SK-N-MC (cell line): Measurements from ENCODE around the gene PZP.

Experiments used
- DNase-seq: peaks from one replicate; pipeline ENCODE4 v3.0.0-alpha.2; 2011; ENCODE audit warnings: low read depth, low spot score
- H3K27ac ChIP-seq: fragments of 200-600 bp; sonication (generic); 2 replicates; pipeline ENCODE4 v1.5.1; 2016; ENCODE audit warnings: mixed run types
- H3K36me3 ChIP-seq: fragments of 200-600 bp; sonication (generic); 2 replicates; pipeline ENCODE4 v1.6.1; 2017; ENCODE audit warnings: antibody characterized with exemption, low read length, mixed read lengths; ENCODE audit not compliant: insufficient read depth
- H3K4me3 ChIP-seq: fragments of 200-600 bp; sonication (generic); 2 replicates; pipeline ENCODE4 v1.5.1; 2016
- H3K9ac ChIP-seq: fragments of 200-600 bp; sonication (generic); 2 replicates; pipeline ENCODE4 v1.8.0; 2017; ENCODE audit warnings: mixed run types, mixed read lengths; ENCODE audit not compliant: insufficient read length
- H3K9me3 ChIP-seq: fragments of 200-600 bp; sonication (generic); 2 replicates; pipeline ENCODE4 v1.6.1; 2017; ENCODE audit warnings: low read depth, mild to moderate bottlenecking, antibody characterized with exemption, low read length, moderate library complexity, mixed read lengths
- EZH2 ChIP-seq: fragments of 200-600 bp; sonication (generic); IDR thresholded peaks from one replicate; pipeline ENCODE4 v1.6.1; 2017; ENCODE audit warnings: antibody characterized with exemption
- FOXP2 ChIP-seq: optimal IDR thresholded peaks from 2 replicates; pipeline ENCODE3; 2011; ENCODE audit warnings: mild to moderate bottlenecking, moderate library complexity; ENCODE audit not compliant: insufficient read depth; ENCODE audit errors: extremely low read length, control extremely low read depth
- POLR2AphosphoS5 ChIP-seq: IDR thresholded peaks from 2 replicates; pipeline ENCODE4 v1.6.1; 2012; ENCODE audit warnings: mild to moderate bottlenecking, low read depth, low read length, borderline replicate concordance

Gene PZP

GRCh38 chr12:9135903-9136310, 72.3 kb downstream of the PZP start:
- Histone ChIP-seq H3K27ac (no peak overlapping the region), H3K36me3 (no peaks in the 10 kb centered on the region), H3K4me3 (no peak overlapping the region), H3K9ac (no peak overlapping the region), H3K9me3 (0 out of 2 replicates have a peak, but pooled peaks cover 2% of the 10 kb centered on the region)
- DNase-seq = no peak
- TF ChIP-seq POLR2AphosphoS5 = no peak

DNA sequence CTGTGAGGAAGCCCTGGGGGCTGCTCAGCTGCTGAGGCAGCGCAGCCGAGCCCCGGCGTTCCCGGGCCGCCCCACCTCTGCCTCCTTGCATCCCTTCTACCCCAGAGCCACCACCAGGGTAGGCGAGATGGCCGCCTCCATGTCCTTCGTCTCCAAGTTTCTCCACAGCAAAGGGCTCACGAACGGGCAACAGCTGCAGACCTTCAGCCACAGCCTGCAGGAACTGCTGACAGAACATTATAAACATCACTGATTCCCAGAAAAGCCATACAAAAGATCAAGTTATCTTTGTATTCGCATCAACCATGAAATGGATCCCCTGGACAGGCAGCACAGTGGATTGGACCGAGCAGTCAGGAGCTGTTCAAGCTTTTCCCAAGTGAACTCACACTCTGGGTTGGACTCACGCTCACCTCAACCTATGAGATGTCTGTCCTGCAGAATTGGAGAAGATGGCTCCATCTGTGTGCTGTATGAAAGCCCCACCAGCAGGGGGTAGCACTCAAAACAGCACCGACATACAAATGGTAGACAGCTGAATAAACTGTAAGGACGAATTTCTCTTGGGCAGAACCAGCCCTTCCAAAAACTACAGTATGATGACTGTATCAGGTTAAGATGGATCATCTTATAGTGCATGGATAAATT, 73.1 kb downstream of the PZP start:
- H3K4me3 ChIP-seq = no peak overlapping the region
- H3K9ac ChIP-seq = no peak overlapping the region
- TF ChIP-seq FOXP2 = no peak
- TF ChIP-seq EZH2 = no peak
- no peak for TF ChIP-seq POLR2AphosphoS5
- H3K27ac ChIP-seq = no peak overlapping the region
- peaks cover 3% of the 10 kb centered on the region; the same call in 1 of the 2 replicates for H3K9me3 ChIP-seq
- no peaks in the 10 kb centered on the region for H3K36me3 ChIP-seq
- no peak for DNase-seq

- H3K9ac ChIP-seq = no peak overlapping the region
- H3K9me3 ChIP-seq = peaks cover 3% of the 10 kb centered on the region; the same call in 1 of the 2 replicates
- peak overlapping the region; percentile 33 for H3K4me3 ChIP-seq
- H3K36me3 ChIP-seq = no peaks in the 10 kb centered on the region
- TF ChIP-seq POLR2AphosphoS5 (no peak), EZH2 (no peak), FOXP2 (no peak)
- DNase-seq = peak; percentile 32
- H3K27ac ChIP-seq = peak overlapping the region; percentile 75
These were observed 74.8 kb downstream of the PZP start for GRCh38 chr12:9133216-9133916.

- no peak for DNase-seq
These were observed 76.1 kb downstream of the PZP start for GRCh38 chr12:9132008-9132535.

GRCh38 chr12:9130244-9130643, 78.0 kb downstream of the PZP start:
- TF ChIP-seq EZH2 = no peak
- no peak for TF ChIP-seq FOXP2
- TF ChIP-seq POLR2AphosphoS5 = no peak
- no peak for DNase-seq
- H3K9ac ChIP-seq = no peak overlapping the region
- no peak overlapping the region for H3K27ac ChIP-seq
- no peaks in the 10 kb centered on the region for H3K36me3 ChIP-seq
- H3K9me3 ChIP-seq = peaks cover 3% of the 10 kb centered on the region; the same call in 1 of the 2 replicates
- H3K4me3 ChIP-seq = no peak overlapping the region

More at GRCh38 chr12:9132008-9132535, 76.1 kb downstream of the PZP start:
- Histone ChIP-seq H3K4me3 (no peak overlapping the region), H3K36me3 (no peaks in the 10 kb centered on the region), H3K27ac (no peak overlapping the region), H3K9ac (no peak overlapping the region), H3K9me3 (peaks cover 3% of the 10 kb centered on the region; the same call in 1 of the 2 replicates)
- TF ChIP-seq FOXP2 = no peak

GRCh38 chr12:9127936-9128663, 80.1 kb downstream of the PZP start:
- no peak for TF ChIP-seq FOXP2
- TF ChIP-seq EZH2 = no peak
- TF ChIP-seq POLR2AphosphoS5 = no peak
- no peak overlapping the region for H3K9ac ChIP-seq
- H3K36me3 ChIP-seq = no peaks in the 10 kb centered on the region
- DNase-seq = no peak
- H3K4me3 ChIP-seq = no peak overlapping the region
- no peak overlapping the region for H3K27ac ChIP-seq
- peaks cover 3% of the 10 kb centered on the region; the same call in 1 of the 2 replicates for H3K9me3 ChIP-seq

DNA sequence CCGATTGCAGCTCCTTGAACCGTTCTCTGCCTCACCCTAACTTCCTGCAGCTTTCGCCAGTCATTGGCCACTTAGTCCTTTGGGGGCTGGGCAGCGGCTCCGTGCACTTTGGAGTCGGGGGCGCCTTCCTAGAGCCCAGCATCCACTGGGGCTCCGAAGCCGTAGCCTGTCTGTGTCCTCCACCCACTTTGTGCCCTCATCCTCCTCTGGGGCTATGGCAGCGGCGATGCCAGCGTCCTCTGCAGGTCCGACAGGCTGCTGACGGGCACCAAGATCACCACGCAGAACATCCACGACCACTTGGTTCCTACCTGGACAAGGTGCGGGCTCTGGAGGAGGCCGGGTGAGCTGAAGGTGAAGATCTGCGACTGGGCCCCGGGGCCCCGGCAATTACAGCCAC, 80.7 kb downstream of the PZP start:
- H3K27ac ChIP-seq = no peak overlapping the region

GRCh38 chr12:9124383-9125031, 83.7 kb downstream of the PZP start:
- H3K4me3 ChIP-seq = no peak overlapping the region
- no peak overlapping the region for H3K27ac ChIP-seq
- DNase-seq = no peak
- H3K9ac ChIP-seq = no peak overlapping the region
- no peaks in the 10 kb centered on the region for H3K36me3 ChIP-seq
- no peaks in the 10 kb centered on the region for H3K9me3 ChIP-seq
- TF ChIP-seq EZH2 (no peak), POLR2AphosphoS5 (no peak), FOXP2 (no peak)

More for the DNA sequence above, 80.7 kb downstream of the PZP start:
- Histone ChIP-seq H3K36me3 (no peaks in the 10 kb centered on the region), H3K4me3 (no peak overlapping the region), H3K9ac (no peak overlapping the region), H3K9me3 (peaks cover 3% of the 10 kb centered on the region; the same call in 1 of the 2 replicates)
- TF ChIP-seq POLR2AphosphoS5 (no peak), FOXP2 (no peak), EZH2 (no peak)
- DNase-seq = no peak
